GM11168 (cell line): Measurements from ENCODE around the gene TMEM43.
"Not testable (repeated sequence)": the region's sequence is repeated elsewhere in the genome, so short reads cannot be mapped to it uniquely, and the experiment has no call there.

Experiments used
- in situ Hi-C: fragments of 300-500 bp; cut with MboI; formaldehyde crosslinking; loops from one replicate; pipeline ENCODE4 v1.12.0; 2022; ENCODE audit warnings: low sequenced_read_pairs; ENCODE audit not compliant: unreplicated experiment

The TMEM43 gene

GRCh38 chr3:14120921-14121448, 3.9 kb upstream of the TMEM43 start:
- in situ Hi-C loops = not testable (repeated sequence)

- in situ Hi-C loops = no loop called here
These were observed 3.0 kb upstream of the TMEM43 start for GRCh38 chr3:14121859-14122258.

GRCh38 chr3:14122301-14122700, 2.6 kb upstream of the TMEM43 start:
- in situ Hi-C loops = no loop called here

GRCh38 chr3:14123308-14124222, 1.3 kb upstream of the TMEM43 start:
- in situ Hi-C loops = no loop called here

- in situ Hi-C loops = no loop called here
These were observed 633 bp upstream of the TMEM43 start for GRCh38 chr3:14124223-14124614.

GRCh38 chr3:14125193-14126016, 553 bp downstream of the TMEM43 start:
- in situ Hi-C loops = no loop called here

GRCh38 chr3:14126017-14126886, 1.4 kb downstream of the TMEM43 start:
- in situ Hi-C loops = no loop called here

- in situ Hi-C loops = no loop called here
These were observed 2.1 kb downstream of the TMEM43 start for GRCh38 chr3:14126887-14127505.

GRCh38 chr3:14127516-14128161, 2.8 kb downstream of the TMEM43 start:
- in situ Hi-C loops = no loop called here

GRCh38 chr3:14128724-14129123, 3.9 kb downstream of the TMEM43 start:
- in situ Hi-C loops = no loop called here

GRCh38 chr3:14129296-14129695, 4.4 kb downstream of the TMEM43 start:
- in situ Hi-C loops = no loop called here

GRCh38 chr3:14130230-14130629, 5.4 kb downstream of the TMEM43 start:
- in situ Hi-C loops = no loop called here

- in situ Hi-C loops = no loop called here
These were observed 5.9 kb downstream of the TMEM43 start for GRCh38 chr3:14130707-14131106.

- in situ Hi-C loops = no loop called here
These were observed 6.3 kb downstream of the TMEM43 start for GRCh38 chr3:14131134-14131533.

- in situ Hi-C loops = no loop called here
These were observed 7.3 kb downstream of the TMEM43 start for GRCh38 chr3:14132120-14132519.

GRCh38 chr3:14132689-14133088, 7.8 kb downstream of the TMEM43 start:
- in situ Hi-C loops = no loop called here

GRCh38 chr3:14133188-14133800, 8.4 kb downstream of the TMEM43 start:
- in situ Hi-C loops = no loop called here

GRCh38 chr3:14133876-14134275, 9.0 kb downstream of the TMEM43 start:
- in situ Hi-C loops = no loop called here

- in situ Hi-C loops = no loop called here
These were observed 9.4 kb downstream of the TMEM43 start for GRCh38 chr3:14134291-14134690.
